Nucleus accumbens (tissue), 56 donors: Measurements from ENCODE around the gene CEMP1.
"Not testable (repeated sequence)": the region's sequence is repeated elsewhere in the genome, so short reads cannot be mapped to it uniquely, and the experiment has no call there.

Experiments
- DNase-seq, 56 donors: peaks; one replicate each; lab custom pipeline; 2025; lab: John Stamatoyannopoulos, UW

The CEMP1 gene

GRCh38 chr16:2531371-2531695 is at the start of gene CEMP1:
CEMP1 (minus strand) TSS chr16:2531408; CDS start chr16:2531073, 335 bp downstream.
- peak in 1 of 56 donors; percentile 48 for DNase-seq

- not testable (repeated sequence) for DNase-seq
These were observed 49.6 kb upstream of the CEMP1 start for GRCh38 chr16:2580818-2581217.

- not testable (repeated sequence) for DNase-seq
These were observed 48.9 kb upstream of the CEMP1 start for GRCh38 chr16:2580143-2580542.

- not testable (repeated sequence) for DNase-seq
These were observed 47.7 kb upstream of the CEMP1 start for GRCh38 chr16:2578905-2579304.

GRCh38 chr16:2577044-2577443 is 45.8 kb upstream of the CEMP1 start:
- DNase-seq: not testable (repeated sequence)

GRCh38 chr16:2575839-2576238 is 44.6 kb upstream of the CEMP1 start:
- not testable (repeated sequence) for DNase-seq

- not testable (repeated sequence) for DNase-seq
These were observed 41.5 kb upstream of the CEMP1 start for GRCh38 chr16:2572704-2573103.

- DNase-seq: not testable (repeated sequence)
These were observed 37.4 kb upstream of the CEMP1 start for GRCh38 chr16:2568573-2568972.

- not testable (repeated sequence) for DNase-seq
These were observed 36.3 kb upstream of the CEMP1 start for GRCh38 chr16:2567506-2567905.

- not testable (repeated sequence) for DNase-seq
These were observed 29.6 kb upstream of the CEMP1 start for GRCh38 chr16:2560798-2561133.

GRCh38 chr16:2560131-2560797 is 29.1 kb upstream of the CEMP1 start:
- DNase-seq: not testable (repeated sequence)

GRCh38 chr16:2557150-2557549 is 25.9 kb upstream of the CEMP1 start:
- DNase-seq: not testable (repeated sequence)

- DNase-seq: not testable (repeated sequence)
These were observed 23.7 kb upstream of the CEMP1 start for GRCh38 chr16:2554709-2555425.

GRCh38 chr16:2551420-2551889 is 20.2 kb upstream of the CEMP1 start:
- DNase-seq: not testable (repeated sequence)

- not testable (repeated sequence) for DNase-seq
These were observed 19.2 kb upstream of the CEMP1 start for GRCh38 chr16:2550283-2550878.

- not testable (repeated sequence) for DNase-seq
These were observed 12.6 kb upstream of the CEMP1 start for GRCh38 chr16:2543771-2544170.

- not testable (repeated sequence) for DNase-seq
These were observed 10.2 kb upstream of the CEMP1 start for GRCh38 chr16:2541409-2541808.

- DNase-seq: not testable (repeated sequence)
These were observed 9.7 kb upstream of the CEMP1 start for GRCh38 chr16:2540912-2541311.

- DNase-seq: peak in 9 of 56 donors; percentile 10 to 66 (median 27)
These were observed 8.7 kb upstream of the CEMP1 start for GRCh38 chr16:2539845-2540458.

- DNase-seq: not testable (repeated sequence)
These were observed 8.1 kb upstream of the CEMP1 start for GRCh38 chr16:2539192-2539844.
